ENCODE measurements around the gene SEMA5A. TPM values are rescaled to one million over a fixed set of nuclear protein-coding genes. Genes with fewer than 3 reads are reported as not detected.

SEMA5A gene
- total and polyA plus RNA-seq, 2 of the 8 experiments (the other 6 are each of a cell fraction or from before 2014, with no cell fraction given), result 5.3 to 8.9 TPM

GRCh38 chr5:9009931-9010651 is 535.8 kb downstream of the SEMA5A start (continued):
- TF ChIP-seq CHD7 (IDR thresholded peaks at IDR 0.05; ENCODE audit: insufficient replicate concordance, low read length) (no peak), CTBP2 (IDR thresholded peaks at IDR 0.05; ENCODE audit: borderline replicate concordance, insufficient read depth, insufficient read length, low read length) (no peak), CBX5 (IDR thresholded peaks at IDR 0.05; ENCODE audit: low read depth, low read length) (no peak), SAP30 (IDR thresholded peaks at IDR 0.05; ENCODE audit: insufficient read depth, insufficient replicate concordance, low read length) (no peak), ATF3 (IDR thresholded peaks at IDR 0.05; ENCODE audit: insufficient read depth, low read depth, low read length) (no peak), CHD1 (IDR thresholded peaks at IDR 0.05; ENCODE audit: low read depth, low read length) (no peak), CHD2 (IDR thresholded peaks at IDR 0.05; ENCODE audit: low read length) (no peak), E2F6 (IDR thresholded peaks at IDR 0.05) (no peak), SP4 (IDR thresholded peaks at IDR 0.05; ENCODE audit: low read length) (no peak)

All from H1 (cell line).